ENCODE measurements around the gene DDX42.

- no peak for TF ChIP-seq CTCF (IDR thresholded peaks at IDR 0.05)
- TF ChIP-seq EZH2 (IDR thresholded peaks at IDR 0.05; ENCODE audit: borderline replicate concordance, insufficient read depth, low read depth, low read length, poor library complexity, severe bottlenecking) = no peak
Observed at GRCh38 chr17:63850401-63850800, 76.4 kb downstream of the DDX42 start.
